Large intestine (tissue), 3 donors: ENCODE data around the gene EVI5L. TPM values are rescaled to one million over a fixed set of nuclear protein-coding genes. Genes with fewer than 3 reads are reported as not detected.

Experiments
- DNase-seq, 2 donors: peaks; one replicate each; pipeline versions ENCODE4 v3.0.0 to v3.0.0-alpha.2; 2013
- H3K27ac ChIP-seq: one replicate; pipeline ENCODE4 v1.5.1; 2013; ENCODE audit warnings: low read length
- H3K27me3 ChIP-seq: 2 replicates; pipeline ENCODE4 v1.6.1; 2013; ENCODE audit warnings: low read length; ENCODE audit not compliant: control insufficient read depth, insufficient read depth
- H3K36me3 ChIP-seq: 2 replicates; pipeline ENCODE4 v1.6.1; 2013; ENCODE audit warnings: low read length; ENCODE audit not compliant: control insufficient read depth, insufficient read depth
- H3K4me1 ChIP-seq: one replicate; pipeline ENCODE4 v1.6.1; 2013; ENCODE audit warnings: low read length; ENCODE audit not compliant: control insufficient read depth, insufficient read depth
- H3K4me3 ChIP-seq: one replicate; pipeline ENCODE4 v1.5.1; 2013; ENCODE audit warnings: low read length
- H3K9me3 ChIP-seq: one replicate; pipeline ENCODE4 v1.6.1; 2013; ENCODE audit warnings: mild to moderate bottlenecking, low read depth, low read length, moderate library complexity; ENCODE audit not compliant: control insufficient read depth
- WGBS: methylation state at CpG from one replicate; pipeline ENCODE4 v1.1.5; 2013; ENCODE audit warnings: low lambda C conversion rate; ENCODE audit not compliant: insufficient coverage; 5-methylcytosine and 5-hydroxymethylcytosine counted together
- polyA plus RNA-seq: library from polyadenylated mRNA; unstranded; fragments of 120-200 nt; gene quantifications from one replicate; pipeline ENCODE4 v1.2.1, GENCODE V29; 2013

Gene EVI5L
- polyA plus RNA-seq, 1 donor = 9.3 TPM

GRCh38 chr19:7914099-7914498, 84.1 kb downstream of the EVI5L start:
- no peak overlapping the region for H3K27ac ChIP-seq
- H3K9me3 ChIP-seq = peaks cover 11% of the 10 kb centered on the region
- peaks cover 21% of the 10 kb centered on the region for H3K4me1 ChIP-seq
- WGBS = no CpG with 5 or more reads among the region's 12 CpGs
- peaks cover 39% of the 10 kb centered on the region for H3K36me3 ChIP-seq
- H3K27me3 ChIP-seq = peaks cover 46% of the 10 kb centered on the region
- no peak overlapping the region for H3K4me3 ChIP-seq
- no peak for DNase-seq

Other genes with a start within 250 kb of the EVI5L start
- 73.9 TPM for gene CAMSAP3, start 234.4 kb upstream of the EVI5L start, polyA plus RNA-seq
- gene XAB2, start 200.7 kb upstream of the EVI5L start, polyA plus RNA-seq = 29.1 TPM
- gene PET100, start 200.4 kb upstream of the EVI5L start, polyA plus RNA-seq = 47.5 TPM
- 1.5 TPM for gene PCP2, start 196.5 kb upstream of the EVI5L start, polyA plus RNA-seq
- gene STXBP2, start 193.1 kb upstream of the EVI5L start, polyA plus RNA-seq = 146 TPM
- gene RETN, start 161.2 kb upstream of the EVI5L start, polyA plus RNA-seq = 1.1 TPM
- 0.06 TPM for gene MCEMP1, start 153.1 kb upstream of the EVI5L start, polyA plus RNA-seq
- 51.2 TPM for gene TRAPPC5, start 149.4 kb upstream of the EVI5L start, polyA plus RNA-seq
- 0.28 TPM for gene FCER2, start 128.1 kb upstream of the EVI5L start, polyA plus RNA-seq
- 0.57 TPM for gene CLEC4G, start 98.1 kb upstream of the EVI5L start, polyA plus RNA-seq
- gene CD209, start 82.7 kb upstream of the EVI5L start, polyA plus RNA-seq = 14.4 TPM
- gene CLEC4M, start 67.0 kb upstream of the EVI5L start, polyA plus RNA-seq = 0.09 TPM
- gene PRR36, start 44.2 kb downstream of the EVI5L start, polyA plus RNA-seq = 2.1 TPM
- 0.31 TPM for gene LRRC8E, start 58.3 kb downstream of the EVI5L start, polyA plus RNA-seq
- 28.5 TPM for gene MAP2K7, start 73.7 kb downstream of the EVI5L start, polyA plus RNA-seq
- gene TGFBR3L, start 84.6 kb downstream of the EVI5L start, polyA plus RNA-seq = 1.4 TPM
- gene SNAPC2, start 90.1 kb downstream of the EVI5L start, polyA plus RNA-seq = 15.7 TPM
- gene CTXN1, start 95.9 kb downstream of the EVI5L start, polyA plus RNA-seq = 7.0 TPM
- gene TIMM44, start 113.4 kb downstream of the EVI5L start, polyA plus RNA-seq = 49.1 TPM
- 56.0 TPM for gene ELAVL1, start 175.4 kb downstream of the EVI5L start, polyA plus RNA-seq
- gene CCL25, start 222.5 kb downstream of the EVI5L start, polyA plus RNA-seq = 1,345 TPM